GM23248 (cell line): Measurements from ENCODE around the gene CFAP74. TPM values are rescaled to one million over a fixed set of nuclear protein-coding genes. Genes with fewer than 3 reads are reported as not detected.
"Not testable (repeated sequence)": the region's sequence is repeated elsewhere in the genome, so short reads cannot be mapped to it uniquely, and the experiment has no call there.

Experiments
- DNase-seq: peaks from one replicate; pipeline ENCODE4 v3.0.0-alpha.2; 2015
- H2AFZ ChIP-seq: fragments of 200-600 bp; sonication (generic); 2 replicates; pipeline ENCODE4 v1.6.1; 2016; ENCODE audit warnings: antibody characterized with exemption
- H3F3A ChIP-seq: fragments of 200-600 bp; sonication (generic); 2 replicates; pipeline ENCODE4 v1.6.1; 2016; ENCODE audit warnings: mild to moderate bottlenecking, antibody characterized with exemption, mixed run types; ENCODE audit not compliant: insufficient read depth
- H3K27ac ChIP-seq: fragments of 200-600 bp; sonication (generic); 2 replicates; pipeline ENCODE4 v1.5.1; 2016; ENCODE audit warnings: mild to moderate bottlenecking
- H3K27me3 ChIP-seq: fragments of 200-600 bp; sonication (generic); replicated peaks from 2 replicates; pipeline ENCODE4 v1.6.1; 2016; ENCODE audit warnings: mild to moderate bottlenecking; ENCODE audit not compliant: insufficient read depth
- H3K36me3 ChIP-seq: fragments of 200-600 bp; sonication (generic); 2 replicates; pipeline ENCODE4 v1.6.1; 2016; ENCODE audit warnings: low read depth, mild to moderate bottlenecking
- H3K4me1 ChIP-seq: fragments of 200-600 bp; sonication (generic); 2 replicates; pipeline ENCODE4 v1.6.1; 2016; ENCODE audit warnings: mild to moderate bottlenecking; ENCODE audit not compliant: insufficient read depth
- H3K4me2 ChIP-seq: fragments of 200-600 bp; sonication (generic); one replicate; pipeline ENCODE4 v1.6.1; 2016; ENCODE audit warnings: mild to moderate bottlenecking; ENCODE audit not compliant: unreplicated experiment
- H3K4me3 ChIP-seq: fragments of 200-600 bp; sonication (generic); 2 replicates; pipeline ENCODE4 v1.5.1; 2016; ENCODE audit warnings: mild to moderate bottlenecking
- H3K79me2 ChIP-seq: fragments of 200-600 bp; sonication (generic); 2 replicates; pipeline ENCODE4 v1.6.1; 2016; ENCODE audit warnings: mild to moderate bottlenecking; ENCODE audit not compliant: insufficient read depth
- H3K9ac ChIP-seq: fragments of 200-600 bp; sonication (generic); 2 replicates; pipeline ENCODE4 v1.6.1; 2016; ENCODE audit warnings: mild to moderate bottlenecking
- H3K9me2 ChIP-seq: fragments of 200-600 bp; sonication (generic); 2 replicates; pipeline ENCODE4 v1.6.1; 2016; ENCODE audit warnings: mixed run types, mild to moderate bottlenecking, moderate library complexity; ENCODE audit not compliant: insufficient read depth
- H3K9me3 ChIP-seq: fragments of 200-600 bp; sonication (generic); one replicate; pipeline ENCODE4 v1.6.1; 2017; ENCODE audit warnings: low read depth
- H4K20me1 ChIP-seq: fragments of 200-600 bp; sonication (generic); 2 replicates; pipeline ENCODE4 v1.6.0; 2016; ENCODE audit not compliant: insufficient read depth
- EZH2 ChIP-seq: fragments of 200-600 bp; sonication (generic); IDR thresholded peaks from 2 replicates; pipeline ENCODE4 v1.6.1; 2018; ENCODE audit warnings: antibody characterized with exemption, mild to moderate bottlenecking; ENCODE audit not compliant: insufficient read depth, poor library complexity, severe bottlenecking
- EZH2phosphoT487 ChIP-seq: fragments of 200-600 bp; sonication (generic); IDR thresholded peaks from 2 replicates; pipeline ENCODE4 v1.6.1; 2018; ENCODE audit warnings: antibody characterized with exemption, moderate library complexity, mild to moderate bottlenecking, low read depth; ENCODE audit not compliant: insufficient read depth
- WGBS, 2 experiments: methylation state at CpG; one replicate each; pipeline ENCODE4 v1.1.6; 2015 to 2017; ENCODE audit warnings: low lambda C conversion rate in 2 of 2, low coverage in 1 of 2; ENCODE audit errors: missing lambda C conversion rate in 2 of 2; 5-methylcytosine and 5-hydroxymethylcytosine counted together
- in situ Hi-C: fragments of 300-500 bp; cut with MboI; formaldehyde crosslinking; loops from 2 replicates; pipeline ENCODE4 v1.15.0; 2020
- polyA plus RNA-seq: library from polyadenylated mRNA; unstranded; fragments of >200 nt; fragmentation: Nextera tagmentation; extraction: Ambion mirVana; gene quantifications from 2 replicates; pipeline ENCODE4 v1.2.1, GENCODE V29; 2016
- total RNA-seq: library from RNA; depleted of rRNA; stranded (reverse); fragments of >200 nt; shearing (Covaris generic); gene quantifications from 2 replicates; pipeline ENCODE4 v1.2.3, GENCODE V29; 2014

The CFAP74 gene
- total and polyA plus RNA-seq, 2 experiments from 2014 or later, result not detected

DNA sequence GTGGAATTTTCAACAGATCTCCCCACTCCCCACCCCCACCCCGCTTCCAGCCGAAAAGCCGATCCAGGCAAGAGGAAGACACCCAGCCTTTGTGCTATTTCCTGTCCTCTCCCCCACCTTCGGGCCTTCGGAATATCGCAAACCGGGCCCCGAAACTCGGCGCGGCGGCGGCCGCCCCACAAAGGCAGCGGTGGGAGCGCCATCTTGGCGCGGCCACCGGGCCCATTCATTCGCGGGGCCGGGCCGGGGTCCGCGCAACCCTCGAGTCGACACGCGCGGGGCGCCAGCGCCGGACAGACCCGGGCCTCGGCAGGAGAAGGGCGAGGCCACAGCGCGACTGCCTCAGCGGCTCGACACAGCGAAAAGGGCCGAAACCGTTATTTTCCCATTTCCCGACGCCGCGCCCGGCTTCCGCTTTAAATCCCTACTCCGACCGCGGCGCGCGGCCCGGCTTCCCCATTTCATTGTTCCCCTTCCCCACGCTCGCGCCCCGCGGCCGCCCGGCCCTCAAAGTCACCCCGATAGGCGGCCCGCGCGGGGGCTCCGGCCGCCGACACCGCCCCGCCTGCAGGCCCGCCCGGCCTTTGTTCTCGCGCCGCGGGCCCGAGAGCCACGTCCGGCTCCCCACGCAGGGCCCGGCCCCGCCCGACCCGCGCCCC lies 113.6 kb downstream of the CFAP74 start:
- H2AFZ ChIP-seq, result no peak overlapping the region
- no peak for TF ChIP-seq EZH2
- TF ChIP-seq EZH2phosphoT487, result no peak
- H3K9me3 ChIP-seq, result no peaks in the 10 kb centered on the region
- H3K27me3 ChIP-seq, result no peaks in the 10 kb centered on the region
- peaks cover 13% of the 10 kb centered on the region for H3F3A ChIP-seq
- H4K20me1 ChIP-seq, result peaks cover 30% of the 10 kb centered on the region; the same call in 1 of the 2 replicates
- H3K4me1 ChIP-seq, result peaks cover 47% of the 10 kb centered on the region
- peaks cover 62% of the 10 kb centered on the region for H3K79me2 ChIP-seq
- H3K27ac ChIP-seq, result peak overlapping the region; percentile 76
- DNase-seq, result peak; percentile 76
- WGBS, 2 experiments, result 1% methylated on average over 49 to 70 of the region's 88 CpGs
- H3K9ac ChIP-seq, result peak overlapping the region; percentile 93
- H3K9me2 ChIP-seq, result no peaks in the 10 kb centered on the region
- H3K36me3 ChIP-seq, result 0 out of 2 replicates have a peak, but pooled peaks cover 3% of the 10 kb centered on the region
- H3K4me3 ChIP-seq, result peak overlapping the region; percentile 91
- H3K4me2 ChIP-seq, result peak overlapping the region; percentile 92
- in situ Hi-C loops, result no loop called here

DNA sequence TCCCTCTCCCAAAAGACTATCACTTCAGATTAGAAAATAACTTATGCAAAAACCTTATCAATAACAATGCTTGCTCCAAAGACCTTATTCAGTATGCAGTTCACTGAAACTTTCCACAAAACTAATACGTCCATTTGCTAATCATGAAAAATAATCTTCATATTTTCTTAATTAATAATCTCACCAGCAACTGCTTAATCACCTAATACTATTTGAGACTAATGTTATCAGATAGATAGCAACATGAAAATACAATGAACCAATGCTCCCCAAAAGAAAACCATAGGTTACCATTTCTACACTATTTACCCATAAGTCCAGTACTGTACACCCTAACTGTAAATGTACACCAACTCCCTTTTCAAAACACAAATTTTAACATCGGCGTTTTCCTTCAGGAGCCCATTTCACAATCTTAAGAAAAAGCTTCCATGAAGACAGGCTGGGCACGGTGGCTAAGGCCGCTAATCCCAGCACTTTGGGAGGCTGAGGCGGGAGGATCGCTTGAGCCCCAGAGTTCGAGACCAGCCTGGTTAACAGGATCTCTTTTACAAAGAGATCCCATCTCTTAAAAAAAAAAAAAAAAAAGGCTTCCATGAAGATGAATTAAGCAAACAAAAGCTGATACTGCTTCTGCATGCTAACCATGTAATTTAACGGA lies 114.4 kb downstream of the CFAP74 start:
- H2AFZ ChIP-seq, result no peak overlapping the region

DNA sequence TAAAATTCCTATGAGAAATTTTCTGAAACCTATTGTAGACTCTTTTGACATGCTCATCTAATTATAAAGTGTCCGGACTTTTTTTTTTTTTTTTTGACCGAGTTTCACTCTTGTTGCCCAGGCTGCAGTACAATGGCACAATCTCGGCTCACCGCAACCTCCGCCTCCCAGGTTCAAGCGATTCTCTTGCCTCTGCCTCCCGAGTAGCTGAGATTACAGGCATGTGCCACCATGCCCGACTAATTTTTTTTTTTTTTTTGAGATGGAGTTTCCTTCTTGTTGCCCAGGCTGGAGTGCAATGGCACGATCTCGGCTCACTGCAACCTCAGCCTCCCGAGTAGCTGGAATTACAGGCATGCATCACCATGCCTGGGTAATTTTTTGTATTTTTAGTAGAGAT lies 119.7 kb downstream of the CFAP74 start:
- H3K27ac ChIP-seq, result peak overlapping the region; percentile 66
- H3K4me2 ChIP-seq, H3K9me2 ChIP-seq, H3K4me3 ChIP-seq, H3K9me3 ChIP-seq, DNase-seq, in situ Hi-C loops, H3K27me3 ChIP-seq, H3K36me3 ChIP-seq, H2AFZ ChIP-seq: not testable (repeated sequence)
- H3K79me2 ChIP-seq, result peaks cover 100% of the 10 kb centered on the region
- WGBS, 2 experiments, result 38 to 39% methylated on average over 11 of the region's 11 CpGs
- H3F3A ChIP-seq, result peaks cover 19% of the 10 kb centered on the region
- peaks cover 70% of the 10 kb centered on the region; the same call in 1 of the 2 replicates for H4K20me1 ChIP-seq
- peaks cover 39% of the 10 kb centered on the region for H3K4me1 ChIP-seq
- peak overlapping the region; percentile 35; the same call in 1 of the 2 replicates for H3K9ac ChIP-seq

More for the DNA sequence above, 114.4 kb downstream of the CFAP74 start:
- Histone ChIP-seq H3K27me3 (no peaks in the 10 kb centered on the region), H3K9me3 (no peaks in the 10 kb centered on the region), H3K27ac (peak overlapping the region; percentile 76), H3K9me2 (no peaks in the 10 kb centered on the region), H3K4me3 (peak overlapping the region; percentile 91), H3K36me3 (0 out of 2 replicates have a peak, but pooled peaks cover 3% of the 10 kb centered on the region), H3F3A (peaks cover 15% of the 10 kb centered on the region), H3K4me1 (peaks cover 41% of the 10 kb centered on the region), H4K20me1 (peaks cover 36% of the 10 kb centered on the region; the same call in 1 of the 2 replicates), H3K9ac (peak overlapping the region; percentile 93), H3K4me2 (peak overlapping the region; percentile 92), H3K79me2 (peaks cover 69% of the 10 kb centered on the region)
- peak; percentile 58 for DNase-seq
- in situ Hi-C loops, result no loop called here
- no peak for TF ChIP-seq EZH2phosphoT487
- no peak for TF ChIP-seq EZH2
- WGBS, 2 experiments, result 0 to 1% methylated on average over 9 of the region's 9 CpGs

DNA sequence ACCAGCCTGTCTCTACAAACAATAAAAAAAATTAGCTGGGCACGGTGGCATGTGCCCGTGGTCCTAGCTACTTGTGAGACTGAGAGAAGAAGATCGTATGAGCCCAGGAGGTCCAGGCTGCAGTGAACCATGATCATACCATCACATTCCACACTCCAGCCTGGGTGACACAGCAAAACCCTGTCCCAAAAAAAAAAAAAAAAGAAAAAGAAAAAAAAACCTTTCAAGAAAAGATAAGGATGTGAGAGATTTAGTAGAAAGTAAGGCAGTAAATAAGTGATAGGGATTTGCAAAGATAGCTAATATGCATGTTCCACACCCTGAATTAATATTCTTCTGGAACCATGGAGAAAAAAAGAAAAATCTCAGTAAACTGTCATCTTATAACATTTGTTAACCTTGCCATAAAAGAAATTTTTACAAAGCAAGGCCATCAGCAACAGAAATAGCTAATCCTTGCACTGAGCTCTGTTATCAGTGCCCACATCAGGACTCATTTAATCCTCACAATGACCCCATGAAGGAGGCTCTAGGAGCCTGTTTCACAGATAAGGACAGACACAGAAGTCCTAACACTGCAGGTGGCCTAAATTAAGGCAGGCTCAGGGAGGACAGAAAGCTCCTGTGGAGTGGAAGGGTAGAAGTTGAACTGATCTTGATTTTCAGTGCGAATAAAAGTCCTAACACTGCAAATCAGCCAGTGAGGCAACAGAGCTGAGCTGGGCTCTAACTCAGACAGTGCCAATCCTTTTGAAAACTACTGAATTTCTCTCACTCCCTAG lies 120.3 kb downstream of the CFAP74 start:
- Histone ChIP-seq H3K9ac (peak overlapping the region; percentile 35; the same call in 1 of the 2 replicates), H3K79me2 (peaks cover 100% of the 10 kb centered on the region), H3K4me1 (peaks cover 33% of the 10 kb centered on the region), H3K9me3 (no peaks in the 10 kb centered on the region), H3K4me2 (peak overlapping the region; percentile 47), H3K27ac (peak overlapping the region; percentile 66), H2AFZ (no peak overlapping the region), H3K9me2 (no peaks in the 10 kb centered on the region), H3K4me3 (no peak overlapping the region), H3F3A (peaks cover 21% of the 10 kb centered on the region), H3K36me3 (0 out of 2 replicates have a peak, but pooled peaks cover 3% of the 10 kb centered on the region), H3K27me3 (no peaks in the 10 kb centered on the region), H4K20me1 (peaks cover 74% of the 10 kb centered on the region; the same call in 1 of the 2 replicates)
- in situ Hi-C loops, result no loop called here
- WGBS, 2 experiments, result 35 to 48% methylated on average over 4 of the region's 4 CpGs
- TF ChIP-seq EZH2, result no peak
- no peak for TF ChIP-seq EZH2phosphoT487
- peak; percentile 52 for DNase-seq
